MG63 (cell line): Measurements from ENCODE around the gene TSPAN11. TPM values are rescaled to one million over a fixed set of nuclear protein-coding genes. Genes with fewer than 3 reads are reported as not detected.
"Not testable (repeated sequence)": the region's sequence is repeated elsewhere in the genome, so short reads cannot be mapped to it uniquely, and the experiment has no call there.

Experiments used
- DNase-seq: peaks from one replicate; pipeline ENCODE4 v3.0.0-alpha.2; 2020
- H3K27me3 ChIP-seq: fragments of 250-450 bp; sonication (Bioruptor Pico); 2 replicates; pipeline ENCODE4 v1.5.1; 2020; ENCODE audit warnings: mild to moderate bottlenecking, moderate library complexity
- H3K36me3 ChIP-seq: fragments of 250-450 bp; sonication (Bioruptor Pico); 2 replicates; pipeline ENCODE4 v1.5.1; 2020; ENCODE audit warnings: mild to moderate bottlenecking, moderate library complexity
- H3K4me3 ChIP-seq: fragments of 250-450 bp; sonication (Bioruptor Pico); 2 replicates; pipeline ENCODE4 v1.5.1; 2020; ENCODE audit warnings: mild to moderate bottlenecking, moderate library complexity
- H3K9me3 ChIP-seq: fragments of 250-450 bp; sonication (Bioruptor Pico); 2 replicates; pipeline ENCODE4 v1.5.1; 2020; ENCODE audit warnings: mild to moderate bottlenecking, moderate library complexity
- total RNA-seq: library from RNA; depleted of rRNA; stranded (reverse); fragments of >200 nt; shearing (Covaris generic); gene quantifications from 2 replicates; pipeline ENCODE4 v1.2.3, GENCODE V29; 2014; ENCODE audit warnings: low replicate concordance; rRNA removed

TSPAN11 gene, protein sequence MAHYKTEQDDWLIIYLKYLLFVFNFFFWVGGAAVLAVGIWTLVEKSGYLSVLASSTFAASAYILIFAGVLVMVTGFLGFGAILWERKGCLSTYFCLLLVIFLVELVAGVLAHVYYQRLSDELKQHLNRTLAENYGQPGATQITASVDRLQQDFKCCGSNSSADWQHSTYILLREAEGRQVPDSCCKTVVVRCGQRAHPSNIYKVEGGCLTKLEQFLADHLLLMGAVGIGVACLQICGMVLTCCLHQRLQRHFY
- total RNA-seq, result 1.0 and 1.2 TPM in 2 replicates

DNA sequence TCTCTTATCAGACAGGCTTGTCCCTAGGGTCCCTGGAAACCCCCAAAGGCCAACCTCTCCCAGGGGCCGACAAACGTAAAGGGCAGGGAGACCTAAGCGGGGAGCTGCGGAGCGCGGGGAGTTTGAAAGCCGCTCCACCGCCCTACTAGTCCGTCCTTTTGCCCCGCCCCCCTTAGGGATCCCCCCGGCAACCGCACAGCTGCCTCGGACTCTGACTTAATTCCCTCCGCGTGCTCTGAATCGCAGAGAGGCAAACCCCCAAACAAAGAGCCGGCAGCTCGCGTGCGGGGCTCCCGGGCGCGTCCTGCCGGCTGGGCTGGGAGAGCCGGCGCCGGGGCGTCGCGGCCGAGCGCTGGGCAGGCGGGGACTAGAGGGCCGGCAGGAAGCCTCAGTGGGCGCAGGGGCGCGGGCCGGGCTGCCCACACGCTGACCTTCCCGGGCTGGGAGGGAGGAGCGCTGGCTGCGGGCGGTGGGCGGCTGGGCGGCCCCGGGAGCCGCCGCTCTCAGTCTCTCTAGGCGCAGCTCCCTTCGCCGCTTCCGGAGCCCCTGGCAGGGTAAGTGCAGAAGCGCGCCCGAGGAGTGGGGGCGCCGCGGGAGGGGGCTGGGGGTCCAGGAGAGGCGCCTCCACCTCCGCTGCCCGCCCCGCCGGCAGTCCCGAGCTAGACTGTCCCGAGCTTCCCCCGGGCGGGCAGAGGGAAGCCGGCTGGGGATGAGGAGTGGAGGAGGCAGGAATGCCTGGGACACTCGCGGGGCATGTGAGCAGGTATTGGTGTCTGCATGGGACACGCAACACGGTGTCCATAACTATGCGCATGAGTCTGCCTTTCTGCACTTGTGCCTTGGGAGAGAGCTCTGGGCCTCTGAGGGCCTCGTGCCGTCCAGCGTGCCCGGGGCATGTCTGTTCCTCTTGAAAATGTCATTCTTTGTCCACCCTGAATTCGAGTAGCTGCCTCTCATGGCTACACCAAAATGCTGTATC, at the start of gene TSPAN11:
Gene TSPAN11, plus strand, starts transcription at position 506 of the 979 bp plus-strand sequence. CDS start 27,244 bp downstream, outside the sequence.
- peak; percentile 70 for DNase-seq
- H3K27me3 ChIP-seq, result no peaks in the 10 kb centered on the region
- no peaks in the 10 kb centered on the region for H3K36me3 ChIP-seq
- H3K4me3 ChIP-seq, result peak within 1 kb of the TSS; percentile 34
- no peaks in the 10 kb centered on the region for H3K9me3 ChIP-seq

DNA sequence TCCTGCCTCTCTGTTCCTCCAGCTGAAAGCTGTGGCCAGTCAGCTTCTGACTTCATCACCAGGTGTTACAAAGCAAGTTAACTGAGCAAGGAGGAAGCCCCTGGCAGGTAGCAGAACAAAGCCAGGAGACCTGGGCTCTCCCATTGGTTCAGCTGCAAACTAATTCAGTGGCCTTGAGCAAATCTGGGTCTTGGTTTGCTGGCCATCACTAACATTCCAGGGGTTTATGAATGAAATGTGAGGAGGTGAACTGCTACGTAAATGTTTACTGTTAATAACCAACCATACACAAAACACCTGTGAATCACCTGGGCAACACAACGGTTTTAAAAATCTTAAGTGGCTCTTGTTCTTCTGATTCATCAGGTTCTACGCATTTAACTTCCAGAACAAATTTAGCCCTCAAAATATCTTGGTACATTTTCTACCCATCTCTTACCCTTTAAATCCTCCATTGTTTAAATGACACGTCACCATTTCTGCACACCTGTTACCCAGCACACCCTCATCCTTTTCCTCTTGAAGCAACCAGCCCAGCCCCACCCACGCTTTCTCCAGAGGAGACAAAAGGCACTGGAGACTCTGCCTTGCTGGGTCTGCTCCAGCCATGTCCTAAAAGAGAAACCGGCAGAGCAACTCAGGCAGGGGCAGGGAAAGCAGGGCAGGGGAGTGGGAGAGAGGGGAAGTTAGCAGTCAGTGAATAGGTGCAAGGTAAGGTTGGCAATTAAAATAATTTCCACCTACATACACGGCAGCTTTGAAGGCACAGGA, 49.3 kb upstream of the TSPAN11 start:
- DNase-seq, result no peak
- Histone ChIP-seq H3K36me3 (no peaks in the 10 kb centered on the region), H3K9me3 (no peaks in the 10 kb centered on the region), H3K27me3 (peaks cover 4% of the 10 kb centered on the region; the same call in 1 of the 2 replicates), H3K4me3 (no peak overlapping the region)

DNA sequence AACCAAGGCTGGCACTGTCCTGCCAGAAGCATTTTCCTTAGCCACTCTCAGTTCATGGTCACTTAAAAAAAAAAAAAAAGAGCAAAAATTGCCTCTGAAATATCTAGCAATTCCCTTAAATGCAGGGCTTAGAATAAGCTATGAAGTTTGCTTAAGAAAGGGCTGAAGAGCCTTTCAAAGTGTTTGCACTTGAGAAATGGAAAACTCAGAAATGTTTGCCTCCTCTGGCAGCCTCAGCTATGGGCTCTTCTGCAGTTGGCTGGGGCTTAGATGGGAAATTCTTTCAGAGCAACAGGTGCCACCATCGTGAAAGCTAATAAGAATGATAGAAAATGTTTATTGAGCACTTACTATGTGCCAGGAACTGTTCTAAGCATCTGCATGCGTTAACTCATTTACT, 48.5 kb upstream of the TSPAN11 start:
- H3K4me3 ChIP-seq, result no peak overlapping the region
- no peaks in the 10 kb centered on the region for H3K36me3 ChIP-seq
- no peaks in the 10 kb centered on the region for H3K9me3 ChIP-seq
- peaks cover 4% of the 10 kb centered on the region; the same call in 1 of the 2 replicates for H3K27me3 ChIP-seq
- DNase-seq, result no peak

DNA sequence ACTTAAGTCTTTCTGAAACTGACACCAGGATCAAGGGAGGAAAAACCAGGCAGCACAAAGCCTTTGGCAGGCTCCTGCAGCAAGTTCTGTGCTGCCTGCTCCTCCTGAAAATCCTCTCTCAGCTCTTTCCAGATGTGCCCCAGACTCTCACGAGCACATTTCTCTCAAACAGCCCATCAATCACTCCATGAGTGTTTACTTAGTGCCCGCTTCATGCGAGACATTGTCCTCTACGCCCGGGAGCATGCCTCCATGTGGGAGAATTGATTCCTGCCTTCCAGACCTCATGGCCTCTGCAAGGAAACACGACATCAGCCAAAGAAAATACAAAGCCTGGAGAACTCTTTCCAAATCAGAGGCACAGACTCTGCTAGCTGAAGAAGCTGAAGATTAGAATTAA, 46.5 kb upstream of the TSPAN11 start:
- Histone ChIP-seq H3K4me3 (no peak overlapping the region), H3K36me3 (no peaks in the 10 kb centered on the region), H3K27me3 (peaks cover 4% of the 10 kb centered on the region; the same call in 1 of the 2 replicates), H3K9me3 (no peaks in the 10 kb centered on the region)
- DNase-seq, result no peak

DNA sequence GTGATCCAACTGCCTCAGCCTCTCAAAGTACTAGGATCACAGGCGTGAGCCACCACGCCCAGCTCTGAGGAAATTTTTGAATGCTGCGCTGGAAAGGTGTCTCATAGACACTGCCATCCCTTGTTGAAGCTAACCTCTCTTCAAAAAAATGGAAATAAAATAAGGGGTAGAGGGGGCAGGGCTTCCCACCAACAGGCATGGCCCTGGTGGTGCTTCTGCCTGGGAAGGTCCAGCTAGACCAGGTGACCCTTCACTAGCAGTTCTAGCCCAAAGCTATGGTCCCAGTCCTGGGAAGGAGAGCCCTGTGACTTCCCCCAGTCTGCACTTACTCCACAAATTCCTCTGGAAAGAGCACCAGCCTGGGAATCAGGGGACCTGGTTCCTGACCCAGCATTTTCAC, 45.7 kb upstream of the TSPAN11 start:
- Histone ChIP-seq H3K36me3 (no peaks in the 10 kb centered on the region), H3K9me3 (no peaks in the 10 kb centered on the region), H3K27me3 (peaks cover 4% of the 10 kb centered on the region; the same call in 1 of the 2 replicates), H3K4me3 (no peak overlapping the region)
- DNase-seq, result no peak

DNA sequence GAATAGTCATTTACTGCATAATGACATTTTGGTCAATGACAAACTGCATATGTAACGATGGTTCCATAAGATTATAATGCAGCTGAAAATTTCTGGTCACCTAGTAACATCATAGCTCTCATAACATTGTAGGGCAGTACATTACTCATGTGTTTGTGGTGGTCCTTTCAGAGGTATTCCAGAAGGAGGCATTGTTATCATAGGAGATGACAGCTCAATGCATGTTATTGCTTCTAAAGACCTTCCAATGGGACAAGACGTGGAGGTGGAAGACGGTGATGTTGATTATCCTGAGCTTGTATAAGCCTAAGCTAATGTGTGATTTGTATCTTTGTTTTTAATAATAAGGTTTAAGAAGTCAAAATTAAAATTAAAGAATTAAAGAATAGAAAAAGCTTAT, 43.8 kb upstream of the TSPAN11 start:
- no peaks in the 10 kb centered on the region for H3K36me3 ChIP-seq
- peaks cover 8% of the 10 kb centered on the region for H3K9me3 ChIP-seq
- no peak overlapping the region for H3K4me3 ChIP-seq
- peaks cover 4% of the 10 kb centered on the region; the same call in 1 of the 2 replicates for H3K27me3 ChIP-seq
- DNase-seq, result no peak

DNA sequence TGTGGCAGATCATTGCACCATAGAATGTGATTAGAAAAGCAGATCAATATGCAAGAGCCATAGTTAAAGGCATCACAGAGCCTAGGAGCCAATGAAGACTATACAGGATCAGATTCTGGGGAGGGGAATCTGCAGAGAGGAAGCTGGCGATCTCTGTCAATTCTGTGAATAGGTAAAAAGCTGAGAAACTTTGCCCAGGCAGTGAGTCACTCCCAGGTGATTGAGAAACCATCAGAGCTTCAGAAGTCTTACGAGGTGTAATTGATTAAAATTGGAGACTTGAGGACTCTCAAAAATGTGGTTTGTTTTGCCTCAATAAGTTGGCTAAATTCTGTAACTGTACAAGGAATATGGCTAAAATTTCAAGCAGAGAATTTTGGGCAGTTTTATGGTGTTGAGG, 41.7 kb upstream of the TSPAN11 start:
- peaks cover 4% of the 10 kb centered on the region; the same call in 1 of the 2 replicates for H3K27me3 ChIP-seq
- peaks cover 8% of the 10 kb centered on the region for H3K9me3 ChIP-seq
- H3K4me3 ChIP-seq, result no peak overlapping the region
- no peaks in the 10 kb centered on the region for H3K36me3 ChIP-seq
- no peak for DNase-seq

DNA sequence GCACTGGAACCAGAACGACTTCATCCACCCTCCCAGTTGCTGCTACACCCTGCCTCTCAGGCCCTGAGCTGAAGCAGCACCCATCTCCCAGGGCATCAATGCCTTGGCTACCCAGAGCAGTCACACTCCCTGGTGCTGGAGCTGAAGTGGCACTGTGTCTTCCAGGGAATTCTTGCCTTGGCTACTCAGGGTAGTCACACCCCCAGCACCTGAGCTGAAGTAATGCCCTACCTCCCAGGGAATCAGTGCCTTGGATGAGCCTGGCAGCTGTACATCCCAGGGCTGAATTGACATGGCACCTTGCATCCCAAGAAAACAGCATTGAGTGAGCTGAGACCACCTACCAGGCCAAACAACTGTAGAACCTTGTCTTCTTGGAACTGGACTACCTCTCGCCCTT, 41.2 kb upstream of the TSPAN11 start:
- no peaks in the 10 kb centered on the region for H3K36me3 ChIP-seq
- no peak overlapping the region for H3K4me3 ChIP-seq
- no peak for DNase-seq
- H3K27me3 ChIP-seq, result peaks cover 4% of the 10 kb centered on the region; the same call in 1 of the 2 replicates
- H3K9me3 ChIP-seq, result peaks cover 8% of the 10 kb centered on the region

DNA sequence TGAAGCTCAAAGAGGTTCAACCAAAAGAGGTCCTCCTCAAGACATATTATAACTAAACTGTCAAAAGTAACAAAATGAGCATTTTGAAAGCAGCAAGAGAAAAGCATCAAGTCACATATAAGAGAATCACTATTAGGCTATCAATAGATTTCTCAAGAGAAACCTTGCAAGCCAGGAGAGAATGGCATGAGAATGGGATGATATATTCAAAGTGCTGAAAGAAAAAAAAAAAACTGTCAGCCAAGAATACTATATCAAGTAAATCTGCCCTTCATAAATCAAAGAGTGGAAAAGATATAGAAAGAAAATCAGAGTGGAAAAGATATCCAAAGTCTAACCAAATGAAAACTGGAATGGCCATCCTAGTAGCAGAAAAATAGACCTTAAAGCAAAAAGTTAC, 39.3 kb upstream of the TSPAN11 start:
- Histone ChIP-seq H3K36me3 (no peaks in the 10 kb centered on the region), H3K27me3 (peaks cover 6% of the 10 kb centered on the region; the same call in 1 of the 2 replicates), H3K9me3 (peaks cover 8% of the 10 kb centered on the region), H3K4me3 (no peak overlapping the region)
- DNase-seq, result no peak

DNA sequence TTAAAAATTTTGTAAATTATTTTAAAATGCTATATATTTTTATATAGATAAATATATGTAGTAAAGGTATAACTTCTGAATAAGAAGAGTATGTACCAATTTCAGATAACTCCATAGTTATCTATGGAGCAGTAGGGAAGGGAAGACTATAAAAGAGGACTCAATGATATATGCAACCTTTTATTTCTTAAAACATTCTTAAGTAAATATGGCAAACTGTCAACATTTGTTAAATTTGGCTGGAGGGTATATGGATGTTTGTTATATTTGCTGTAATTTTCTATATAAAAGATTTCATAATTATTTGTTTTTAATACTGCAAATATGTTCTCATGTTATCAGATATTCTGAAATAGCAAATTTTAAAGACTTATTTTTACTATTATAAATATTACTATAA, 38.3 kb upstream of the TSPAN11 start:
- peaks cover 8% of the 10 kb centered on the region for H3K9me3 ChIP-seq
- no peak for DNase-seq
- H3K27me3 ChIP-seq, result peaks cover 9% of the 10 kb centered on the region; the same call in 1 of the 2 replicates
- H3K4me3 ChIP-seq, result no peak overlapping the region
- H3K36me3 ChIP-seq, result no peaks in the 10 kb centered on the region

DNA sequence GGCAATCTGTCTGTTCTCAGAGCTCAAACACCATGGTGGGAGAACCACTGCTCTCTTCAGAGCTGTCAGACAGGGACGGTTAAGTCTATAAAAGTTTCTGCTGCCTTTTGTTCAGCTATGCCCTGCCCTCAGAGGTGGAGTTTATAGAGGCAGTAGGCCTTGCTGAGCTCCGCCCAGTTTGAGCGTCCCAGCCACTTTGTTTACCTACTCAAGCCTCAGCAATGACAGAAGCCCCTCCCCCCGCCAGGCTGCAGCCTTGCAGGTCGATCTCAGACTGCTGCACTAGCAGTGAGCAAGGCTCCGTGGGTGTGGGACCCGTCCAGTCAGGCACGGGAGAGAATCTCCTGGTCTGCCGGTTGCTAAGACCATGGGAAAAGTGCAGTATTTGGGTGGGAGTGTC, 32.0 kb upstream of the TSPAN11 start:
- H3K9me3 ChIP-seq, DNase-seq: not testable (repeated sequence)

DNA sequence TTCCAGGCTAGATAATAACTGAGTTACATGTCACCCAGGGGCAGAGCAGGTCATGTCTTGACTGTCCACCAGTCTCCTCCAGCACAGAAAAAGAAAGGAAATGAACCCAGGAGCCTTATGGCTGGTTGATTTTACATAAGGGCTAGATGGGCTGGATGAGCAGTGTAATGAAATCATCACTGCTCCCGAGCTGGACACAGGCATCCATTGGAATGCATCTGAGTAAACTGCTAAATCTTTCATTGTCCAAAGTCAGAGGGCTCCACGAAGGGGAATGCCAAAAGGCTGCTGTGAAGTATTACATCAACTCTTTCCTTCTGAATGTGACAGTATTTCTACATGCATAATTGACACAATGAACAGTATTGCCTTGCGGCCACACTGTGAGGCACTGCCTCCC, 30.1 kb upstream of the TSPAN11 start:
- H3K9me3 ChIP-seq, result no peaks in the 10 kb centered on the region

More for the DNA sequence above, 32.0 kb upstream of the TSPAN11 start:
- H3K27me3 ChIP-seq, result peaks cover 15% of the 10 kb centered on the region; the same call in 1 of the 2 replicates
- H3K36me3 ChIP-seq, H3K4me3 ChIP-seq: not testable (repeated sequence)

DNA sequence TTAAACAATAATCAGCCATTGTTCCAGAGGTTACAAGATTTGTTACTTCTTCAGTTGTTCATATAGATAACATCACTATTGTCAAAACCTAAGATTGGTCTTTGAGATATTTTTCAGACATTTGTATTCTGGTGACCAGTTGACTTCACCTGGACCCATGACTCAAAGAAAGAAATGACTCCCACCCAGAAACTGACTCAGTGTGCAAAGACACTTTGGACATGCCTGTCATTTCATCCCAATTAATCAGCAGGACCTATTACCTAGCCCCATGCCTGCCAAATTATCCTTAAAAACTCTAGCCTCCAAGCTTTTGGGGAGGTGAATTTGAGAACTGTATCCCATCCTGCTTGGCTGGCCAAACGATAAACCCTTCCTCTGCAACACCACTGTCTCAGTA, 27.7 kb upstream of the TSPAN11 start:
- Histone ChIP-seq H3K36me3 (no peaks in the 10 kb centered on the region), H3K27me3 (peaks cover 4% of the 10 kb centered on the region; the same call in 1 of the 2 replicates), H3K4me3 (no peak overlapping the region), H3K9me3 (no peaks in the 10 kb centered on the region)
- DNase-seq, result no peak

More for the DNA sequence above, 30.1 kb upstream of the TSPAN11 start:
- DNase-seq, result peak; percentile 44
- H3K27me3 ChIP-seq, result peaks cover 11% of the 10 kb centered on the region; the same call in 1 of the 2 replicates
- no peaks in the 10 kb centered on the region for H3K36me3 ChIP-seq
- H3K4me3 ChIP-seq, result no peak overlapping the region

DNA sequence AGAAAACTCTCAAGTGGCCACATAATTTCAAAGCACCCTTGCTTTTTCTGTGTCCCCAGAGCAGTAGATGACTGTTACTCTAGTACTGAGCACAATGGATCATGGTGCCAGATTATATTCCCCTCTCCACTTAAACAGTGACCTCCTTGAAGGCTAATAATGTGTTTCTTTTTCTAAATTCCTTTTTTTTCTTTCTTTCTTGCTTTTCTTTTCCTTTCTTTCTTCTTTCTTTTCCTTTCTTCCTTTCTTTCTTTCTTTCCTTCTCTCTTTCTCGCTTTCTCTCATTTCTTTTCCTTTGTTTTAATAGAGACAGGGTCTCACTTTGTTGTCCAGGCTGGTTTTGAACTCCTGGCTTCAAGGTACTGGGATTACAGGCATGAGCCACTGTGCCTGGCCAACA, 26.2 kb upstream of the TSPAN11 start:
- no peaks in the 10 kb centered on the region for H3K36me3 ChIP-seq
- H3K27me3 ChIP-seq, result no peaks in the 10 kb centered on the region
- no peaks in the 10 kb centered on the region for H3K9me3 ChIP-seq
- no peak overlapping the region for H3K4me3 ChIP-seq
- DNase-seq, result no peak

DNA sequence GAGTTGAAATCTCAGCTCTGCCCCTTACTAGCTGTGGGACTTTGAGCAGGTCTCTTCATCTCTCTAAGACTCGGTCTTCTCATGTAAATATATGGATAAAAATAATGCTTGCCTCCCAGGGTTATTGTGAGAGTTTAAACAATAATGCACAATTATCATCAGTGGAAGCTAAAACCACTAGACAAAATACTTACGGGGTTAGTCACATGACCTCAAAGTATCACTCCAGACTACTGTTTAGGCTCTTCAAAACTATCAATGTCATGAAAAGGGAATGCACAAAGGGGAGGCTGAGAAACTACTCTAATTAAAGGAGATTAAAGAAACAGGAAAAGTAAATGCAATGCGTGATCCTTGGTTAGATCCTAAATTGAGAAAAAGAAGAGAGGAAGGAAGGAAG, 24.5 kb upstream of the TSPAN11 start:
- H3K27me3 ChIP-seq, result no peaks in the 10 kb centered on the region
- H3K4me3 ChIP-seq, result no peak overlapping the region
- no peaks in the 10 kb centered on the region for H3K9me3 ChIP-seq
- DNase-seq, result no peak
- no peaks in the 10 kb centered on the region for H3K36me3 ChIP-seq

DNA sequence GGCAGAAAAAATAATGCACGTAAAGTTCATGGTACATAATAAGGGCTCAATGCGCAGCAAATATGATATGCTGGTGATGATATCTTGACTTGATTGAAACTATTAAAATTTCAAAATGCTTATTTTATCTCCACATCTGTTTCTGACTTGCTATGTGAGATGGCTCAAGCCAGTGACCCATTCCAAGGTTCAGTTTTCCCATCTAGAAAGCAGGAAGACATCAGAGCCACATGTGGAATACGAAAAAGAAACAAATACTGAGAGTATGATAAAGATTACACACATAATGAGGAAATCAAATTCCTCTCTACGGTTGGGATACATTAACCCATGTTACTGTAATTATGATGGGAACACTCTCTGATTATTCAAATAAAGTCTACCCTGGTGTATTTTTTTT, 24.0 kb upstream of the TSPAN11 start:
- no peaks in the 10 kb centered on the region for H3K36me3 ChIP-seq
- H3K9me3 ChIP-seq, result no peaks in the 10 kb centered on the region
- H3K4me3 ChIP-seq, result no peak overlapping the region
- DNase-seq, result no peak
- H3K27me3 ChIP-seq, result no peaks in the 10 kb centered on the region
